Activated naive CD8-positive, alpha-beta T cell treated with anti-CD3 and anti-CD28 coated beads for 36 hours (primary cell): ENCODE results near the gene EIF4G3. TPM values are rescaled to one million over a fixed set of nuclear protein-coding genes. Genes with fewer than 3 reads are reported as not detected.

Source experiments
- DNase-seq: peaks from one replicate; pipeline ENCODE4 v3.0.0; 2021
- H3K27ac Mint-ChIP-seq: one replicate; pipeline ENCODE4 v1.8.0; 2022; ENCODE audit warnings: mild to moderate bottlenecking, moderate library complexity, mixed read lengths
- H3K27me3 Mint-ChIP-seq: one replicate; pipeline ENCODE4 v1.8.0; 2022; ENCODE audit warnings: mild to moderate bottlenecking, mixed read lengths
- H3K36me3 Mint-ChIP-seq: one replicate; pipeline ENCODE4 v1.8.0; 2021; ENCODE audit warnings: mild to moderate bottlenecking, mixed read lengths
- H3K4me1 Mint-ChIP-seq: one replicate; pipeline ENCODE4 v1.8.0; 2021; ENCODE audit warnings: mixed read lengths
- H3K4me3 Mint-ChIP-seq: one replicate; pipeline ENCODE4 v1.8.0; 2022; ENCODE audit warnings: mild to moderate bottlenecking, moderate library complexity, mixed read lengths
- H3K9me3 Mint-ChIP-seq: one replicate; pipeline ENCODE4 v1.8.0; 2022; ENCODE audit warnings: mixed read lengths
- total RNA-seq, 2 experiments: library from RNA; stranded (reverse); gene quantifications; one replicate each; pipeline ENCODE4 v1.2.3, GENCODE V29; 2021

The EIF4G3 gene
- total RNA-seq, 2 experiments from 2014 or later = 51.1 to 55.9 TPM

DNA sequence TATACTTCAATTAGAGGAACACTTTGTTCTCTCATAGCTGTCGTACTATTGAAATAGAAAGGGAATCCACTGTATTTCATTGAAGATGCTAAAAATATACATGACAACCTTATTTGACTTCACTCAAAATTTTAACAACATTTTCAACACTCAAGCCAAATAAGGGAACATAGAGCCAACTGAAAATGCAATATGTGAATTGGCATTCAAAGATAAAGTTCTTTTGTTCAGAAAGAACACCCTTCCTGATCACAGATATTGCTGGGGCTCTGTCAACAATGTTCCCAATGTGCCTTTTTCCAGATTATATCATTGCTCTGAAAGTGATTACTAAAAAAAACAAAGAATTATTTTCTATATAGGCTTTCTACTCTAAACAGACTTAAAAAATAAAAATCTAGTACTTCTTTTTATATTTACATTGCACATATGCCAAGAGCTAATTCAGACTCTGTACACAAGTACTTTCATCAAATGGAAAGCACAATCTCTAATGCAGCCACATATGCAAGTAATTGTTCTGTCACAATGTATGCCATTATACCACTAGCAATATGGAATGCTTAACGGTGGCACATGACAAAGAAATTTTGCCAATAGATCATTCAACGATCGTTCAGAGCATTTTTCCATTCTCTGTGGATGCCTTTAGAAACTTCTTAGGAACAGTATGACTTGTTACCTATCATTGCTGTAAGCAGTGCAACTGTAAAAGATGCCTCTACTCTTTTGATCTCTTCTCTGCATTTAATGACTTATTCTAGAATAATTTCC lies 171.0 kb downstream of the EIF4G3 start:
- H3K36me3 Mint-ChIP-seq = peaks cover 4% of the 10 kb centered on the region

DNA sequence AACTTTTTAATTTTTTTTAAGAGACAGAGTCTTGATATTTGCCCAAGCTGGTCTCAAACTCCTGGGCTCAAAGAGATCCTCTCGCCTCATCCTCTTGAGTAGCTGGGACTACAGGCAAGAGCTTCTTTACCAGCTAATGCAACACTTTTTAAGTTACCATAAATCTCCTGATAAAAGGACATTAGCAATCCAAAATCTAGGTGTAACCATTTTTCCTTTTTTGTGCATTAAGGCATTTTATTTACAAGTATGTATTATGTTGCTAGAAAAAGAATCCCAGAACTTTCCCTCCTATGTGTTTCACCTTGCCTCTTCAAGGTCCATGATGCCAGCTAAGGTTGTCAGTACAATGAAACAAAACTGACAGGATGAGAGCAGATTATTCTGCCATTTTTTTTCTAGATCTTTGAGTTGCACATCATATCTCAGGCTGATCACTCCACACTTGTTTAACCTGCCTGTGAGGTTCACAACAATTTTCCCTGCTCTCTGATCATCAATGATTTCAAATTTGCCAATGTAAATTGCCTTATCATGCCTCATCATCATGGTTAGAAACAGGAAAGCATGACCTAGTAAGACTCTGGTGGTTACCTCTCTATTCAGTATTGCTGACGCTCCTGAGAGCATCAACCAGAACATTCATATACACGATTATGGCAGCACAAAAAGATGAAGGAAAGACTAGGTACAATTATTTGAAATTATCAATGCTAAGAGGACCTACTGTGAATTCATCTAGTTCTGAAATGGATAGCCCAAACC lies 173.2 kb downstream of the EIF4G3 start:
- Mint-ChIP-seq H3K27me3 (no peaks in the 10 kb centered on the region), H3K36me3 (peaks cover 4% of the 10 kb centered on the region), H3K9me3 (no peaks in the 10 kb centered on the region), H3K4me3 (no peak overlapping the region), H3K27ac (no peak overlapping the region), H3K4me1 (peaks cover 5% of the 10 kb centered on the region)
- no peak for DNase-seq

More for the DNA sequence above, 171.0 kb downstream of the EIF4G3 start:
- Mint-ChIP-seq H3K27ac (no peak overlapping the region), H3K4me1 (peaks cover 5% of the 10 kb centered on the region), H3K4me3 (no peak overlapping the region), H3K9me3 (no peaks in the 10 kb centered on the region), H3K27me3 (no peaks in the 10 kb centered on the region)
- no peak for DNase-seq

DNA sequence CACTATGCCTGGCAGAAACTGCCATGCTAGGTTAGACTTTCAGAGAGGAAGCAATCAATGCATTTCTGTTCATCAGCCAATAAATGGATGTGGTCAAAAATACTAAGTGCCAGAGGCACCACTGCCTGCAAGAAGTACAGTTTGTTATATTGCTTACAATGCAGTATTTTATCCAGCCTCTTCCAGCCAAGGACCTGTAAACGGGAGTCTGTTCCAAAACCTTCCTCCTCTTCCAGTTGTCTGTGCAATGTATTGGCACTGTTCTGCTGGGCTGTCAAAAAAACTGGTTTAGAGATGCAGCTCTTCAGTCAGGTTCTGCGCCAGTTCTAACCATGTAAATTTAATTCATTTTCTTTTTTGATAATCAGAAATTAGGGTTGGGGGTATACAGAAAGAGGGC lies 175.7 kb downstream of the EIF4G3 start:
- no peak overlapping the region for H3K4me3 Mint-ChIP-seq
- H3K4me1 Mint-ChIP-seq = peaks cover under 1% of the 10 kb centered on the region
- peaks cover 7% of the 10 kb centered on the region for H3K36me3 Mint-ChIP-seq
- H3K9me3 Mint-ChIP-seq = no peaks in the 10 kb centered on the region
- no peak for DNase-seq
- H3K27me3 Mint-ChIP-seq = no peaks in the 10 kb centered on the region
- no peak overlapping the region for H3K27ac Mint-ChIP-seq

DNA sequence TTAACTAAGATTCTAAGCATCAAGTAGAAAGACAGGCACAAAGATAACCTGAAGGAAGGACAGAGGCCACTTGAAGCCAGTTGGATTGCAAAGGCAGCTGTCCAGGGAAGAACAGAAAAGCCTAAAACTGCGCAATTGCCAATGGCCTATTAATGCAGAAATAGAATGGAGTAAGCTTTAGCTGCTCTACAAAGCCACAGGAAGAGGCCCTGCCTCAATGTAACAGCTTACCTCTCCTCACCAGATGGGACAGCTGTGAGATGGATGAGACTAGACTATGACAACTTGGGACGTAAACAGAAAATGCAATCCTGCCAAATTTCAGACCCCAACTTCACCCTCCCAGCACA lies 176.5 kb downstream of the EIF4G3 start:
- H3K4me3 Mint-ChIP-seq = no peak overlapping the region
- H3K4me1 Mint-ChIP-seq = no peaks in the 10 kb centered on the region
- peaks cover 7% of the 10 kb centered on the region for H3K36me3 Mint-ChIP-seq
- no peak for DNase-seq
- no peak overlapping the region for H3K27ac Mint-ChIP-seq
- H3K9me3 Mint-ChIP-seq = no peaks in the 10 kb centered on the region
- no peaks in the 10 kb centered on the region for H3K27me3 Mint-ChIP-seq

DNA sequence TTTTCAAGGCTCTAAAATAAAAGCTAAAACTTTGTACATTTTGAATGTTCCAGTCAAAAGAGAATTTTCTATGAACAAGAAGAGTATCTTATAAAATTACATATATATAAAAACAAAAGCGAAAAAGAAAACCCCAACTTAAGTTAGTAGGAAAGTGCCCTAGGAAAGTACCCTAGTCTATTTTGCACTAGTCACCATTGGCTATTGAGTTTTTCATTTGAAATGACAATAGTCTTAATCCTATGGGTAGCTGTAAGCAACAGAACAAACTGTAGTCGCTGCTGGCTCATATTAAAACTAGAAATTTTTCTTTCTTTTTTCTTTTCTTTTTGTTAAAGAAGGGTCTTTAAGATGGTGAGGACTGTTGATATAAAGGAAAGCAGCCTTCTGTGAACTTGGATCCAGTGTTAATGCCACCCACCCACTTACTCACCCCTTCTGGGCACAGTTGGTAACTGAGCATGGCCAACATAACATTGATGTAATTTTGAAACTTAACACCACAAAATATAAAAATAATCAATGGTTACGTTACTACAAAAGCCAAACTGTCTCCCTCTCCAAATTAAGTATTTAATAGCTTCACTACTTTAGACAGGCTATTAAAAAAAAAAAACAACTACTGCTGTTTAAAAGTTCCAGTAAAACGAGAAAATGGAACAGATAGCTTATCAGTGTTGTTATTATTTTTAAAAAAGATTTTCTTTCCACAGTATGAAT lies 177.0 kb downstream of the EIF4G3 start:
- Mint-ChIP-seq H3K9me3 (no peaks in the 10 kb centered on the region), H3K36me3 (peaks cover 7% of the 10 kb centered on the region), H3K4me1 (no peaks in the 10 kb centered on the region), H3K27me3 (no peaks in the 10 kb centered on the region), H3K4me3 (no peak overlapping the region), H3K27ac (no peak overlapping the region)
- DNase-seq = no peak

DNA sequence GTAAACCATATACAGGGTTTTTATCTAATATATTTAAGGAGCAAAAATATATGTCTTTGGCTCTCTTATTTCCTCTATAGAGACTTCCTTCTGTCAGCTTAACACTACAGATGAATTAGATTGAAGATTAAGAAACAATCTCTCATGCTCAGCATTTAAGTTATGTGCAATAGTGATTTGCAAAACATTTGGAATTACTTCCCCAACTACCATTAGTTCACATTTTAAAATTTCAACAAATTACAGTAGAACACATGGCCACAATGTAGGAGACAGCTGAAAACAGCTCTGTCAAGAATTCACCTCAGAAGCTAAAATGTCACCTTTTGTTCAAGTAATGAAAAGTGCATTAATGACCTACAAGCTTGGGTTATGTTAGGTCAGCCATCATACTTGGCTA lies 177.9 kb downstream of the EIF4G3 start:
- H3K9me3 Mint-ChIP-seq = no peaks in the 10 kb centered on the region
- DNase-seq = no peak
- no peak overlapping the region for H3K4me3 Mint-ChIP-seq
- peaks cover 7% of the 10 kb centered on the region for H3K36me3 Mint-ChIP-seq
- H3K4me1 Mint-ChIP-seq = no peaks in the 10 kb centered on the region
- H3K27ac Mint-ChIP-seq = no peak overlapping the region
- no peaks in the 10 kb centered on the region for H3K27me3 Mint-ChIP-seq

DNA sequence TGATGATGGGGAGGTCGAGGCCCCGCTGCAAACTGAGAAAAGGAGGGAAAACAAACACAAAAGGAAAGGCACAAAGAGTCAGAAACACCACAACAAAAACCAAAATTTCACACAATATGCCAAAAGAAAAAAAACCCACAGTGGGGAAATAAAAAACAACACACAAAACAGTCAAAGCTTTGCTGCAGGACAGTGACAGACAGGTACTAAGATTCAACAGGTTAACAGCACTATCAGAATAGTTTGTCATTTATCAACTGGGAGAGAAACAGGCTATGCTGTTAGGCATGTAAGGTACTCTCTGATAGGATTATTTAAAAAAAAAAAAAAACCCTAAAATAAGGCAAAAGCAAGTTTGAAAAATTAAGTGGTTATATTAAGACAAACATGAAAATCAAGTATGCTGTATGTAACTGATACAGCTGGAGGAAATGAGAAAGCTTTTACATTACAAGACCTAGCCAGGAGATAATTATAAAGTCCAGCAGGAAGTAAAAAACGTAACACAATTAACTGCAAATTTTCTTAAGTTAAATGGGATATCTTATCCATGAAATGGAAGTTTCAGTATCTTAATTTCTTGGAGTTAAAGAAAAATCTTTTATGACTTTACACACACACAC lies 179.0 kb downstream of the EIF4G3 start:
- Mint-ChIP-seq H3K4me1 (peaks cover 6% of the 10 kb centered on the region), H3K27ac (no peak overlapping the region)

DNA sequence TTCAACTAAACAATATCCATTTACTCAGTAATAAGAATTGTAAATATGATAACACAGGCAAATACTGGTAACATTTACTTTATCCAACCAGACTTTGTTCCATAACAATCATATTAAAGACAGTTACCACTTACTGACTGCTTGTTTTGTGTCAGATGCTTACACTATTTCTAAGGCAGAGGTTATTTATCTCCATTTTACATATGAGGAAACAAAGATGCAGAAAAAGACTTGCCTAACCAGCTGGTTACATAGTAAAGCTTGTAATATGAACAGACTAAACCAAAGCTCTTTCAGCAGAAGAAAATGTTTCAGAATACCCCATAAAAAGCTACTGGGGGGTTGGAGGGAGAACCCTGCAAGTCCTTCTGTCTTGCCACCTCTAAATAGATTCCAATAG lies 180.1 kb downstream of the EIF4G3 start:
- DNase-seq = no peak
- Mint-ChIP-seq H3K4me1 (peaks cover 16% of the 10 kb centered on the region), H3K36me3 (peaks cover 5% of the 10 kb centered on the region), H3K27ac (no peak overlapping the region), H3K27me3 (no peaks in the 10 kb centered on the region), H3K4me3 (no peak overlapping the region), H3K9me3 (no peaks in the 10 kb centered on the region)

More for the DNA sequence above, 179.0 kb downstream of the EIF4G3 start:
- no peaks in the 10 kb centered on the region for H3K9me3 Mint-ChIP-seq
- DNase-seq = no peak
- no peak overlapping the region for H3K4me3 Mint-ChIP-seq
- no peaks in the 10 kb centered on the region for H3K27me3 Mint-ChIP-seq
- peaks cover 7% of the 10 kb centered on the region for H3K36me3 Mint-ChIP-seq

DNA sequence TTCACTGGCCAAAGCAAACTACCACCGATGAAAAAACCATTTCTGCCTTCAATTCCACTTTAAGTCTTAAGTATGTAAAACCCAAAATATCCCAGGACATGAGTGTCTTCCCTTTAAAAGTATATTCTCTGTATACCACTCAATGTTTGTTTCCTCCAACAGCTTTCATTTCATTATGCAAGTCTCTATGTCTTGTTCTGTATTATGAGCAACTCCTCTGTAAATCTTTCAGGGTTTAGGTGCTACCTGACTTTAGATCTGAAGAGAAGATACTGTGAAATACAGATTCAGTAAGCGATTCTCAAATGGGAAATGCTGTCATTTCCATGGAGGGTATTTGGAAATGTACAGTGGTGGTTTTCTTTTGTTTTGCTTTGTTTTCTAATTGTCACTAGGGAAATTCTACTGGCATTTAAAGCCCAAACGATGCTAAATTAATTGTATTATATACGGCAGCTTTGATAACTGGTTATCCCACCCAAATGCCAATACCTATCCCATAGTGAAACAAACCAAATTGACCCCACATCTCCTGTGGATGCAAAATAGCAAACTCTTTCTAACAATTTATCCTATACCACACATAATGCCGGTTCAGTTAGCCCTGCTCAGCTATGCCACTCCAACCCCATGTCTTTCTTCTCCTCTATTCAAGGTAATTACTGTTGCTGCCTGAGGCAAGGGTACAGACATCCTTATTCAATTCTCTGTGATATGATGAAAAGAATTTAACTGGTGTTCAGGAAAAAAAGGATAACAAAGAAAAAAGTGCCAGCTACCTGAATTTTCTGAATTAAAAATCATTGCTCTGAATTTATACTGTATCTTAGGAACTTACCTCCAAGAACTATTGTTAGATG lies 182.8 kb downstream of the EIF4G3 start:
- no peak for DNase-seq
- Mint-ChIP-seq H3K36me3 (peaks cover 3% of the 10 kb centered on the region), H3K4me1 (peaks cover 16% of the 10 kb centered on the region), H3K4me3 (no peak overlapping the region), H3K9me3 (no peaks in the 10 kb centered on the region), H3K27me3 (no peaks in the 10 kb centered on the region), H3K27ac (no peak overlapping the region)

DNA sequence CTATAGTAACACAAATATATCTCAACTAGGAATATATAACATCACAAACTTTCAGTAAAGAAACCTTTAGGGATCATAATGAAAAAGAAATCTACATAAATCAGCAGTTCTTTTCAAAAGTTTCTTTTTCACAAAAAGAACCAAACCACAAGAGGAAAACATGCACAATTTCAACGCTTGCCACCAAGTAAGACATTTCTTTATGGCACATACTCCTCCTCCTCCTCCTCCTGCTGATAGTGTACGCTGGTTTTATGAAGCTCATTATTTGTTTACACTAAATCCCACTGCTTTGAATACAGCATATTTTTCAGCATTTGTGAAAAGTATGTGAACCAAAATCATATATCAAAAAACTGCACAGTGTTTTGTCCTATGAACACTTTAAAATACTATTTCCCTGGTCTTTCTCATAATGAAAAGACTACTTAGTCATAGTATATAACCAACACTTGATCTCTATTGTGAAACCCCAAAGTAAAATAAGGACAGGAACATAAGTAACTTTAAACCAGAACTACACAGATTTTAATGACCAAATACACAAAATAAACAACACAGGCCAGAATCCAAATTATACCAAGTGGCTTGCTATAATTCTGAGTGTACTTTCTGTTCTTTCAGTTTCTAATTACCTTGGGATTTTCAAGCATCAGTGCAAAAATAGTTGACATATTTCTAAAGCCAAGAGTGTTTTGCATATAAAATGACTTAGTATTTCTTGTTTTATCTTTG lies 184.2 kb downstream of the EIF4G3 start:
- no peak overlapping the region for H3K4me3 Mint-ChIP-seq
- peaks cover 16% of the 10 kb centered on the region for H3K4me1 Mint-ChIP-seq
- H3K27ac Mint-ChIP-seq = no peak overlapping the region
- H3K9me3 Mint-ChIP-seq = no peaks in the 10 kb centered on the region
- no peaks in the 10 kb centered on the region for H3K27me3 Mint-ChIP-seq
- no peak for DNase-seq
- H3K36me3 Mint-ChIP-seq = peaks cover 2% of the 10 kb centered on the region

DNA sequence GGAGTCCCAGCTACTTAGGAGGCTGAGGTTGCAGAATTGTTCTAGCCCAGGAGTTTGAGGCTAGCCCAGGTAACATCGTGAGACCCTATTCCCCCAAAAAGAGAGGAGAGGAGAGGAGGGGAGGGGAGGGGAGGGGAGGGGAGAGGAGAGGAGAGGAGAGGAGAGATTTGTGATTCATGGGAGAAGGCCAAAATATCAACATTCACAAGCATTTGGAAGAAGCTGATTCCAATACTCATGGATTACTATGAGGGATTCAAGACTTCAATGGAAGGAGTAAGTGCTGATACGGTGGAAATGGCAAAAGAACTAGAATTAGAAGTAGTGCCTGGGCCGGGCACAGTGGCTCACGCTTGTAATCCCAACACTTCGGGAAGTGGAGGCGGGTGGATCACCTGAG lies 187.8 kb downstream of the EIF4G3 start:
- Mint-ChIP-seq H3K27ac (no peak overlapping the region), H3K36me3 (no peaks in the 10 kb centered on the region), H3K9me3 (no peaks in the 10 kb centered on the region), H3K4me3 (no peak overlapping the region), H3K27me3 (no peaks in the 10 kb centered on the region), H3K4me1 (peaks cover 16% of the 10 kb centered on the region)
- DNase-seq = no peak

DNA sequence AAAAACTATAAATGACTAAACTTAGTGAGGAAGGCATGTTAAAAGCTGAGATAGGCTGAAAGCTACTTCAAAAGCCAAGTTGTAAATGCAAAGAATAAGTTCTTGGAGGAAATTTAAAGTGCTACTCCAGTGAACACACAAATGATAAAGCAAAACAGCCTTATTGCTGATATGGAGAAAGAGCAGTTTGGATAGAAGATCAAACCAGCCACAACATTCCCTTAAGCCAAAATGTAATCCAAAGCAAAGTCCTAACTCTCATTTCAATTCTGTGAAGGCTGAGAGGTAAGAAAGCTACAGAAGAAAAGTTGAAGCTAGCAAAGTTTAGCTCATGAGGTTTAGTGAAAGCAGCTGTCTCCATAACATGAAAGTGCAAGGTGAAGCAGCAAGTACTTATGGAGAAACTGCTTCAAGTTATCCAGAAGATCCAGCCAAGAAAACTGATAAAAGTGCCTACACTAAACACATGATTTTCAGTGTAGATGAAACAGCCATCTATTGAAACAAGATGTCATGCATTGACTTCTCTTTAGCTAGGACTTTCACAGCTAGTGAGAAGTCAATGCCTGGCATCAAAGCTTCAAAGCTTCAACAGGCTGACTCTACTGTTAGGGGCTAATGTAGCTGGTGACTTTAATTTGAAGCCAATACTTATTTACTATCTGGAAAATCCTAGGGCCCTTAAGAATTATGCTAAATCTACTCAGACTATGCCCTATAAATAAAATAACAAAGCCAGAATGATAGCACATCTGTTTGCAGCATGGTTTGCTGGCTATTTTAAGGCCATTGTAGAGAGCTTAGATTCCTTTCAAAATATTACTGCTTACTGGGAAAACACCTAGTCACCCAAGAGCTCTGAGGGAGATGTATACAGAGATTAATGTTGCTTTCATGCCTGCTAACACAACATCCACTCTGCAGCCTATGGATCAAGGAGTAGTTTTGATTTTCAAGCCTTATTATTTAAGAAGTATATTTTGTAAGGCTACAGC lies 188.6 kb downstream of the EIF4G3 start:
- no peak overlapping the region for H3K27ac Mint-ChIP-seq
- no peaks in the 10 kb centered on the region for H3K36me3 Mint-ChIP-seq
- no peaks in the 10 kb centered on the region for H3K27me3 Mint-ChIP-seq
- no peak overlapping the region for H3K4me3 Mint-ChIP-seq
- no peaks in the 10 kb centered on the region for H3K9me3 Mint-ChIP-seq
- peaks cover 13% of the 10 kb centered on the region for H3K4me1 Mint-ChIP-seq
- no peak for DNase-seq
